ENCODE results near the gene ARHGAP22. TPM values are rescaled to one million over a fixed set of nuclear protein-coding genes. Genes with fewer than 3 reads are reported as not detected.

The ARHGAP22 gene
- total and polyA plus RNA-seq, 2 of the 4 experiments (the other 2 are of a cell fraction) = 28.3 to 30.2 TPM

- peak overlapping the region; percentile 84 for H2AK9ac ChIP-seq (replicated peaks; ENCODE audit: low read depth, low read length, poor library complexity)
- H3K14ac ChIP-seq (replicated peaks; ENCODE audit: low read depth, low read length) = peak overlapping the region; percentile 42; the same call in 1 of the 2 replicates
- H3K18ac ChIP-seq (ENCODE audit: low read depth, low read length) = peak overlapping the region; percentile 36; the same call in 1 of the 2 replicates
- H2BK20ac ChIP-seq (ENCODE audit: low read depth, low read length) = peak overlapping the region; percentile 34
- H4K91ac ChIP-seq (ENCODE audit: insufficient read depth, low read depth, low read length) = peak overlapping the region; percentile 86
- peak overlapping the region; percentile 73 for H4K5ac ChIP-seq (ENCODE audit: low read depth, low read length)
- no peaks in the 10 kb centered on the region for H3K36me3 ChIP-seq (ENCODE audit: control insufficient read depth, insufficient read depth, low read length)
- H3K27me3 ChIP-seq (ENCODE audit: control insufficient read depth, insufficient read depth, low read length) = no peaks in the 10 kb centered on the region
- POLR2A ChIA-PET (ENCODE audit: unreplicated experiment) = no interaction called here
- H4K20me1 ChIP-seq (ENCODE audit: insufficient read depth, low read length) = peaks cover 33% of the 10 kb centered on the region; the same call in 1 of the 2 replicates
- H2BK120ac ChIP-seq (ENCODE audit: low read depth, low read length) = peak overlapping the region; percentile 68
- H2AK5ac ChIP-seq (ENCODE audit: low read depth, low read length) = peak overlapping the region; percentile 51
- no peak overlapping the region for H3K9ac ChIP-seq (ENCODE audit: low read depth, low read length)
- CTCF ChIA-PET = no interaction called here
- peak; percentile 97 for ATAC-seq (ENCODE audit: low read depth)
- DNase-seq = peak; percentile 78
- no peak overlapping the region for H3K4me3 ChIP-seq (ENCODE audit: insufficient read depth, low read depth, low read length)
- no peaks in the 10 kb centered on the region for H3K9me3 ChIP-seq (ENCODE audit: control insufficient read depth, insufficient read depth, low read length)
- peaks cover 39% of the 10 kb centered on the region for H3K9me1 ChIP-seq (ENCODE audit: insufficient read depth, low read length)
- peak overlapping the region; percentile 72 to 92 for H4K8ac ChIP-seq (ENCODE audit: low read depth in 2 of 2, low read length in 2 of 2)
- no peak overlapping the region for H3K56ac ChIP-seq (ENCODE audit: extremely low read depth, insufficient read depth, low read length)
- WGBS, 2 experiments (ENCODE audit: extremely low coverage in 2 of 2, insufficient read length in 1 of 2) = no CpG with 5 or more reads among the region's 12 CpGs
- in situ Hi-C loops (cut with MboI; ENCODE audit: low sequenced_read_pairs) (no loop called here), intact Hi-C loops (cut with micrococcal nuclease) (no loop called here), dilution Hi-C loops (cut with HindIII; ENCODE audit: low sequenced_read_pairs, unreplicated experiment) (no loop called here)
- BruUV-seq (replicated peaks) = no TSS peak
- TF ChIP-seq RFX5 (IDR thresholded peaks at IDR 0.05; ENCODE audit: low read depth, low read length) = no peak
- 0 out of 2 replicates have a peak, but pooled peaks have one; percentile 10 for TF ChIP-seq MAFK (IDR thresholded peaks at IDR 0.05; ENCODE audit: low read depth, low read length)
- TF ChIP-seq, protein P1, sequence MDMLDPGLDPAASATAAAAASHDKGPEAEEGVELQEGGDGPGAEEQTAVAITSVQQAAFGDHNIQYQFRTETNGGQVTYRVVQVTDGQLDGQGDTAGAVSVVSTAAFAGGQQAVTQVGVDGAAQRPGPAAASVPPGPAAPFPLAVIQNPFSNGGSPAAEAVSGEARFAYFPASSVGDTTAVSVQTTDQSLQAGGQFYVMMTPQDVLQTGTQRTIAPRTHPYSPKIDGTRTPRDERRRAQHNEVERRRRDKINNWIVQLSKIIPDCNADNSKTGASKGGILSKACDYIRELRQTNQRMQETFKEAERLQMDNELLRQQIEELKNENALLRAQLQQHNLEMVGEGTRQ (IDR thresholded peaks at IDR 0.05; ENCODE audit: low read depth, low read length) = no peak
- peak; percentile 70; the same call in 1 of the 2 replicates for TF ChIP-seq FOS (IDR thresholded peaks at IDR 0.05; ENCODE audit: low read depth, low read length)
- H2BK5ac ChIP-seq (ENCODE audit: low read depth, low read length, poor library complexity, severe bottlenecking) = peak overlapping the region; percentile 57
- H3K27ac ChIP-seq (ENCODE audit: insufficient read depth, low read length) = peak overlapping the region; percentile 44; the same call in 1 of the 2 replicates
- H3K4me2 ChIP-seq (ENCODE audit: low read depth, low read length) = peak overlapping the region; percentile 37; the same call in 1 of the 2 replicates
- peak overlapping the region; percentile 80 for H3K4ac ChIP-seq (ENCODE audit: low read depth, low read length)
- H3K4me1 ChIP-seq (ENCODE audit: control insufficient read depth, insufficient read depth, low read length) = peaks cover 23% of the 10 kb centered on the region
- H3K23ac ChIP-seq (ENCODE audit: low read depth, low read length) = no peak overlapping the region
- H2AFZ ChIP-seq (replicated peaks; ENCODE audit: low read length, poor library complexity) = peak overlapping the region; percentile 72
- H3K79me1 ChIP-seq (ENCODE audit: low read depth in 1 of 2, low read length in 2 of 2) = peaks cover 40 to 88% of the 10 kb centered on the region in 2 experiments
- peak overlapping the region; percentile 29; the same call in 1 of the 3 replicates for H2BK15ac ChIP-seq (ENCODE audit: low read depth, low read length)
Observed at GRCh38 chr10:48496831-48497779, 107.8 kb downstream of the ARHGAP22 start.

Measured in IMR-90 (cell line).